ENCODE data around the gene ARHGAP26.
A peak's percentile ranks its signal among the peaks of the same experiment; 100 is the strongest.

Gene ARHGAP26

GRCh38 chr5:142873831-142874230, 103.7 kb downstream of the ARHGAP26 start:
- no peak for DNase-seq (ENCODE audit: low read depth in 2 of 2)

- DNase-seq (ENCODE audit: low read depth in 2 of 2), result no peak
These were observed 104.4 kb downstream of the ARHGAP26 start for GRCh38 chr5:142874540-142874939.

- no peak for DNase-seq (ENCODE audit: low read depth in 2 of 2)
These were observed 105.8 kb downstream of the ARHGAP26 start for GRCh38 chr5:142875936-142876335.

- no peak for DNase-seq (ENCODE audit: low read depth in 2 of 2)
These were observed 106.6 kb downstream of the ARHGAP26 start for GRCh38 chr5:142876817-142877216.

GRCh38 chr5:142878111-142878510, 107.9 kb downstream of the ARHGAP26 start:
- DNase-seq (ENCODE audit: low read depth in 2 of 2), result no peak

- no peak for DNase-seq (ENCODE audit: low read depth in 2 of 2)
These were observed 108.5 kb downstream of the ARHGAP26 start for GRCh38 chr5:142878638-142879037.

- peak; percentile 46 to 52 for DNase-seq (ENCODE audit: low read depth in 2 of 2)
These were observed 111.1 kb downstream of the ARHGAP26 start for GRCh38 chr5:142881076-142881783.

- no peak for DNase-seq (ENCODE audit: low read depth in 2 of 2)
These were observed 111.6 kb downstream of the ARHGAP26 start for GRCh38 chr5:142881784-142882126.

GRCh38 chr5:142883025-142883424, 112.8 kb downstream of the ARHGAP26 start:
- DNase-seq (ENCODE audit: low read depth in 2 of 2), result no peak

GRCh38 chr5:142883438-142883837, 113.3 kb downstream of the ARHGAP26 start:
- no peak for DNase-seq (ENCODE audit: low read depth in 2 of 2)

GRCh38 chr5:142884029-142884428, 113.9 kb downstream of the ARHGAP26 start:
- no peak for DNase-seq (ENCODE audit: low read depth in 2 of 2)

GRCh38 chr5:142886211-142886610, 116.0 kb downstream of the ARHGAP26 start:
- DNase-seq (ENCODE audit: low read depth in 2 of 2), result no peak

GRCh38 chr5:142886956-142887355, 116.8 kb downstream of the ARHGAP26 start:
- DNase-seq (ENCODE audit: low read depth in 2 of 2), result no peak

GRCh38 chr5:142888469-142889085, 118.4 kb downstream of the ARHGAP26 start:
- peak in 1 of 2 experiments; percentile 32 for DNase-seq (ENCODE audit: low read depth in 2 of 2)

GRCh38 chr5:142892021-142892420, 121.8 kb downstream of the ARHGAP26 start:
- DNase-seq (ENCODE audit: low read depth in 2 of 2), result no peak

GRCh38 chr5:142894315-142894714, 124.1 kb downstream of the ARHGAP26 start:
- DNase-seq (ENCODE audit: low read depth in 2 of 2), result no peak

GRCh38 chr5:142894749-142895148, 124.6 kb downstream of the ARHGAP26 start:
- DNase-seq (ENCODE audit: low read depth in 2 of 2), result peak; percentile 42 to 50

- DNase-seq (ENCODE audit: low read depth in 2 of 2), result no peak
These were observed 126.3 kb downstream of the ARHGAP26 start for GRCh38 chr5:142896325-142897007.

- no peak for DNase-seq (ENCODE audit: low read depth in 2 of 2)
These were observed 127.2 kb downstream of the ARHGAP26 start for GRCh38 chr5:142897328-142897727.

- DNase-seq (ENCODE audit: low read depth in 2 of 2), result peak; percentile 76 to 78
These were observed 130.8 kb downstream of the ARHGAP26 start for GRCh38 chr5:142900927-142901326.

- DNase-seq (ENCODE audit: low read depth in 2 of 2), result no peak
These were observed 131.5 kb downstream of the ARHGAP26 start for GRCh38 chr5:142901476-142902185.

Data from fibroblast of skin of left biceps (primary cell).